ENCODE results near the gene LCN10.
"Not testable (repeated sequence)": the region's sequence is repeated elsewhere in the genome, so short reads cannot be mapped to it uniquely, and the experiment has no call there.

The LCN10 gene

GRCh38 chr9:136771907-136772415 is 29.2 kb upstream of the LCN10 start:
- DNase-seq = no peak

- no peak for DNase-seq
Observed at GRCh38 chr9:136769710-136770191, 27.0 kb upstream of the LCN10 start.

GRCh38 chr9:136766410-136767120 is 23.8 kb upstream of the LCN10 start:
- peak; percentile 28 for DNase-seq

GRCh38 chr9:136765745-136766409 is 23.1 kb upstream of the LCN10 start:
- DNase-seq = not testable (repeated sequence)

- no peak for DNase-seq
Observed at GRCh38 chr9:136765041-136765440, 22.3 kb upstream of the LCN10 start.

- no peak for DNase-seq
Observed at GRCh38 chr9:136764301-136764891, 21.7 kb upstream of the LCN10 start, which contains the start of gene LCN15. TSS of gene LCN15 (minus strand) at chr9:136764518. CDS start at chr9:136764488, 30 bp downstream.

GRCh38 chr9:136763649-136764035 is 20.9 kb upstream of the LCN10 start:
- no peak for DNase-seq

GRCh38 chr9:136762915-136763648 is 20.3 kb upstream of the LCN10 start:
- DNase-seq = peak; percentile 23

- no peak for DNase-seq
Observed at GRCh38 chr9:136762221-136762691, 19.5 kb upstream of the LCN10 start.

GRCh38 chr9:136761545-136761981 is 18.8 kb upstream of the LCN10 start:
- no peak for DNase-seq

- peak; percentile 61 for DNase-seq
Observed at GRCh38 chr9:136760834-136761544, 18.2 kb upstream of the LCN10 start.

- DNase-seq = no peak
Observed at GRCh38 chr9:136760424-136760823, 17.7 kb upstream of the LCN10 start.

- DNase-seq = no peak
Observed at GRCh38 chr9:136759436-136760325, 16.9 kb upstream of the LCN10 start.

- DNase-seq = no peak
Observed at GRCh38 chr9:136759001-136759400, 16.3 kb upstream of the LCN10 start.

GRCh38 chr9:136757751-136758140 is 15.0 kb upstream of the LCN10 start:
- no peak for DNase-seq

GRCh38 chr9:136757328-136757727 is 14.6 kb upstream of the LCN10 start:
- DNase-seq = no peak

- DNase-seq = no peak
Observed at GRCh38 chr9:136756836-136757235, 14.1 kb upstream of the LCN10 start.

- DNase-seq = no peak
Observed at GRCh38 chr9:136756134-136756438, 13.3 kb upstream of the LCN10 start.

- not testable (repeated sequence) for DNase-seq
Observed at GRCh38 chr9:136755302-136756133, 12.8 kb upstream of the LCN10 start.

Data from fibroblast of skin of back (primary cell).